ENCODE data around the gene SH2D7. TPM values are rescaled to one million over a fixed set of nuclear protein-coding genes. Genes with fewer than 3 reads are reported as not detected.

SH2D7 gene
- total RNA-seq, 1 experiment from 2014 or later: not detected

DNA sequence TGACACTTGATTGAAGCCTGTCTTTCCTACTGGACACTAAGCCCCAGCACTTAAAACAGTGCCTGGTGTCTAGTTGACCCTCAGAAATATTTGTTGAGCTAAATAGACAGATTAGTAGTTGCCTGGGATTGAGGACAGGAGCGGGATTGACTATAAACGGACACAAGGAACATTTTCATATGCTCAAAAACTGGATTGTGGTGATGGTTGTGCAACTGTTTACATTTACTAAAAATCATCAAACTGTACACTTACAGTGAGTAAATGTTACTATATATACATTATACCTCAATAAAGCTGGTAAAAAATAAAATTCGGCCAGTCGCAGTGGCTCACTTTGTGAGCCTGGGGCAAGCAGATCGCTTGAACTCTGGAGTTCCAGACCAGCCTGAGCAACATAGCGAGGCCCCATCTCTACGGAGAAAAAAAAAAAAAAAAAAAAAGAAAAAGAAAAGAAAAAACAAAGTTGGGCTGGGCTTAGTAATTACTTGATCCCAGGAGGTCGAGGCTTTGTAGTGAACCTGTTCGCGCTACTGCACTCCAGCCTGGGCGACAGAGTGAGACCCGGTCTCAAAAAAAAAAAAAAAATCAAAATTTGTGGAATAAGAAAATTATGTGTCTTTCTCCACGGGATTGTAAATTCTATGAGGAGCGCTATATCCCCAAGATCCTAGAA is 56.2 kb downstream of the SH2D7 start:
- Histone ChIP-seq H3K56ac (ENCODE audit: insufficient read length, low read depth, low read length) (no peak overlapping the region), H4K5ac (ENCODE audit: insufficient read length, low read depth, low read length) (no peak overlapping the region), H2BK15ac (ENCODE audit: low read depth, low read length) (no peak overlapping the region), H3K23me2 (ENCODE audit: insufficient read length, low read depth, low read length, poor library complexity, severe bottlenecking) (peaks cover 3% of the 10 kb centered on the region), H4K8ac (replicated peaks; ENCODE audit: insufficient read length, low read depth, low read length) (no peak overlapping the region), H3K14ac (ENCODE audit: insufficient read depth, low read length) (no peak overlapping the region), H3K4me2 (ENCODE audit: insufficient read depth, insufficient read length, low read length) (peak overlapping the region; percentile 61), H3K18ac (ENCODE audit: insufficient read length, low read depth, low read length) (no peak overlapping the region), H3K4me1 (ENCODE audit: insufficient read depth, low read length) (no peaks in the 10 kb centered on the region), H3K9ac (ENCODE audit: extremely low read depth, insufficient read length, low read length) (peak overlapping the region; percentile 57), H2AK5ac (ENCODE audit: insufficient read length, low read length) (no peak overlapping the region), H3T11ph (ENCODE audit: low read length) (no peak overlapping the region), H4K20me1 (ENCODE audit: control insufficient read depth, insufficient read depth, insufficient read length) (no peaks in the 10 kb centered on the region), H3K27me3 (ENCODE audit: insufficient read depth, low read length) (no peaks in the 10 kb centered on the region; the same call in 1 of the 2 replicates), H2AFZ (ENCODE audit: low read length) (no peak overlapping the region), H2BK20ac (ENCODE audit: low read depth, low read length, poor library complexity, severe bottlenecking) (no peak overlapping the region), H3K4ac (ENCODE audit: low read depth, low read length) (no peak overlapping the region), H3K23ac (ENCODE audit: insufficient read length, low read depth, low read length) (no peak overlapping the region), H2BK5ac (ENCODE audit: insufficient read length, low read length) (no peak overlapping the region), H4K91ac (ENCODE audit: insufficient read length, low read depth, low read length) (no peak overlapping the region), H3K79me2 (ENCODE audit: insufficient read depth, low read length) (no peaks in the 10 kb centered on the region), H3K9me3 (ENCODE audit: control insufficient read depth, low read depth, low read length) (no peaks in the 10 kb centered on the region), H2BK120ac (ENCODE audit: low read depth, low read length, poor library complexity, severe bottlenecking) (no peak overlapping the region), H3K79me1 (ENCODE audit: insufficient read depth, low read depth, low read length, poor library complexity, severe bottlenecking) (no peaks in the 10 kb centered on the region), H3K27ac (ENCODE audit: insufficient read length, low read depth, low read length) (no peak overlapping the region), H2BK12ac (ENCODE audit: insufficient read length, low read depth, low read length) (no peak overlapping the region)
- Mint-ChIP-seq H3K36me3 (ENCODE audit: insufficient read depth in 1 of 3, low read depth in 3 of 3) (peaks cover 0 to 5% (median 1%) of the 10 kb centered on the region in 3 experiments; a peak in 2 of 7 replicates), H3K27ac (peak overlapping the region in 2 of 3 experiments; percentile 68 to 95; a peak in 4 of 7 replicates), H3K4me1 (peaks cover 11 to 22% of the 10 kb centered on the region in 2 experiments), H3K27me3 (ENCODE audit: low read depth) (peaks cover 2% of the 10 kb centered on the region; the same call in 1 of the 2 replicates), H3K4me3 (peak overlapping the region; percentile 94 to 95), H3K9me3 (no peaks in the 10 kb centered on the region; a peak in 1 of 5 replicates)
- no peak for TF ChIP-seq CTCF (conservative IDR thresholded peaks at IDR 0.05)
- no CpG with 5 or more reads among the region's 14 CpGs for WGBS (ENCODE audit: extremely low coverage, insufficient read length, low lambda C conversion rate)
- DNase-seq: no peak
